NCI-H187 treated with DMSO at 0.1 percent for 48 hours (cell line): ENCODE results near the gene MSLN.

Source experiments
- DNase-seq: peaks from one replicate; lab custom pipeline; 2025; lab: John Stamatoyannopoulos, UW

MSLN gene

DNA sequence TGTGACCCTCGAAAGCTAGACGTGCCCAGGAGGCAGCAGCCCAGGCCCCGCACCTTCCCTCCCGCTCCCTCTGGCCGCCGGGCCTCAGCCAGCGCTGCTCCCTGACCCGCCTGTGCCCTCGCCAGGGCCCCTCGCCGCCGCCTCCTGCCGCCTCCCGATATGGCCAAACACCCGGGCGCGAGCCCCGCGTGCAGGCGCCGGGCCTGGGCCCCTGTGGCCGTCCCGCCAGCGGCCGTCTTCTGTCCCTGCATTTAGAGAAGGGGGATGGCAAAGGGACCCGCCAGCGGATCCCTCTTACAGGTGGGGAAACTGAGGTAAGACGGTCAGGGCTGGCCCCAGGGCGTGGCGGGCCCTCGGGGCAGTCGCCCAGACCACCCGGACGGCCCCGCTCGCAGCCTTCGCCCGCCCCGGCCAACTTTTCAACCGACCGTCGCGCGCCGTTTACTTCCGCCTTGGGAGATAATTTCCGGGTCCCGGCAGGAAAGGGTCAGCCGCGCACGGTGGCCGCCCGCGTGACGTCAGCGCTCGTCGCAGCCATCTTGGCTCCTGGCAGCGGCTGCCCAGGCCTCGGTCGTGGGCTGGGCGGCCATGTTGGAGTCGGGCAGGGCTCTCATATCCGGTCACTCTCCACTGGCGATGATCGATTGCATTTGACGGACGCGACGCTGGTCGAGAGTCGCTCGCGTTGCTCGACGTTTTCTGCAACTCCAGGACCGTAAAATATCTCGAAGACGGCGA lies 47.0 kb downstream of the MSLN start:
- peak; percentile 72 for DNase-seq

DNA sequence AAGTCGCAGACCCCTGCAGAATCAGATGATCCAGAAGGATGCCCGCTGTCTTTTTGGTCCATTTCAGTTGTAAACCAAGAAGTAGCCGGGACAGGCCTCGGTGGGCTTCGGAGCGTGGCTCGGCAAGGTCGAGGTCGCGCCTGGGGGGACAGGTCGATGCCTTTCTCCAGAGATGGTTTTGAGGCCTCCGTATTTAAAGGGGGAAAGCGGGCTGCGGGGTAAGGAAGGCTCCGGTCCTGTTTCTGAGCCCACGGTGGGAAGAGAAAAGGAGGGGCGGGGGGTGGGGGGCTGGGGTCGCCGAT lies 47.5 kb downstream of the MSLN start:
- no peak for DNase-seq

DNA sequence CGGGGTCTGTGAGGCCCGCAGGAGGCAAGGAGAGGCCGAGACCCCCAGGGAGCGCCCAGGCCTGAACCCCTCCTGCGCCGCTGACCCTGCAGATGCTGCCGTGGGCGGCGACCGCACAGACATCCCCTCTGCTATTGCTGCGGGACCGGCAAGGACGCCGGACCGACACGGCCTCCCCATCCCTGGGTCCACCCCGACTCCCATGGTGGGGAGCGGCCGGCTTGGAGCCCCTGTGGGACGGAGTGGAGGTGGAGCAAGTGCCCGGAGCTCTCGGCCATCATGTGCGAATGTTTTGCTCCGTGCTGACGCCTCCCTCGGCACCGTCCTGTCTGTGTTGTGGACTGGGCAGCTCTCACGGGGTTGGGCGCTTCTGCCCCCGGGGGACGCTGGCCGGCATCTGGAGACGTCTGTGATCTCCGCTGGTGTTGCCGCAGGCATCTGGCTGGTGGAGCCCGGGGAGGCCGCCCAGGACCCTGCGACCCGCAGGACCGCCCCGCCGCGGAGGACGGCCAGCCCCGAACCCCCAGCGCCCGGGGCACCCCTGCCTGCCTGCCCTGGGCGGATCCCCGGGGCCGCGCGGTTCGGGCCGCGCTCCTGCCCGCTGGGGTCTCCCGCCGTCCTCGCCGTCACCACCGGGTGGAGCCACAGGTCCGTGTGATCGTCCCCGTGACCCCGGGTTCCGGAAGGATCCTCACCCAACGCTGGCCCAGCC lies 52.8 kb downstream of the MSLN start:
- no peak for DNase-seq

DNA sequence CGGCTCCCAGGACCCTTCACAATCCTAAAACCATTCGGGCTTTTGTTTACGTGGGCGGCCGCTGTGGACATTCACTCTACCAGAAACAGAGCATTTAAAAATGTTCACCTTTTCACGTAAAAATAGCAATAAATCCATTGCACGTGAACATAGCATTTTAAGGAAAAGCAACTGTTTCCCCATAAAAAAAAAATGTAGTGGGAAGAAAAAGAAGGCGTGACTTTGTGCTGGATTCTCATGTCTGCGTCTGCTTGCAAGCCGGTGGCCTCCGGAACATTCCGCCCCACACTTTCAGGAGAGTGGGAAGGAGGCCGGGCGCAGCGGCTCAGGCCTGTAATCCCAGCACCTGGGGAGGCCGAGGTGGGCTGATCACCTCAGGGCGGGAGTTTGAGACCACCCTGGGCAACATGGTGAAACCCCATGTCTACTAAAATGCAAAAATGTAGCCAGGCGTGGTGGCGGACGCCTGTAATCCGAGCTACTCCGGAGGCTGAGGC lies 53.4 kb downstream of the MSLN start:
- DNase-seq, result no peak

DNA sequence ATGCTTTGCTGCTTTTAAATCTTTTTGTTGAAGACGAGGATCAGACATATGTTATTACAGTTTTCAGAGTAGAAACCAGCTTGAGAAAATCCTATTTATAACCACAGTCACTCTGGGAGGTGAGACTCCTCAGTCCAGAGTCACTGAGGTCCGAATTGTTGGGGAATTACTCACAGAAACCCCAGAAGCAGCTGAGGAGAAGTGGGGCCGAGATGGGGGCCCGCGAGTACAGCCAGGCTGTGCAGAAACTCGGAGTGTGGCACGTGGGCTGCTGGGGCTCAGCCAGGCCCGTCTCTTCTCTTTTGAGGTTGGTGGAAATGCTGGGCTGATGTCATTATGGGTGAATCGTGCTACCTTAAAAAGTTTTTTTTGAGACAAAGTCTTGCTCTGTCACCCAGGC lies 54.4 kb downstream of the MSLN start:
- no peak for DNase-seq

DNA sequence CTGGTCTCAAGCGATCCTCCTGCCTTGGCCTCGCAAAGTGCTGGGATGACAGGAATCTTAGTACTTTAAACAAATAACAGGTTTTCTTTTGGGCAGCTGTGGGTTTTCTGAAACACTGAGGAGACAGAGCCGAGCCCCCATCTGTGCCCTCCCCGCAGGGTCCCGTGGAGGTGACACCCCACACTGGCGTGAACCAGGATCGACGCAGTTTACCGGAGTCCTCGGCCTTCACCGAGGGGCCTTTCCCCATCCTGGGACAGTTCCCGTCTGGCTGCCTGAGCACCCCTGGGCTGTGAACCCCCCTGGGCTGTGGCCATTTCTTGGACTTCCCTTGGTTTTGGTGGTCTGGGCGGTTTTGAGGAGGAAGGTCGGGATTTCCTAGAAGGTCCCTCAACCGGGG lies 55.3 kb downstream of the MSLN start:
- no peak for DNase-seq

DNA sequence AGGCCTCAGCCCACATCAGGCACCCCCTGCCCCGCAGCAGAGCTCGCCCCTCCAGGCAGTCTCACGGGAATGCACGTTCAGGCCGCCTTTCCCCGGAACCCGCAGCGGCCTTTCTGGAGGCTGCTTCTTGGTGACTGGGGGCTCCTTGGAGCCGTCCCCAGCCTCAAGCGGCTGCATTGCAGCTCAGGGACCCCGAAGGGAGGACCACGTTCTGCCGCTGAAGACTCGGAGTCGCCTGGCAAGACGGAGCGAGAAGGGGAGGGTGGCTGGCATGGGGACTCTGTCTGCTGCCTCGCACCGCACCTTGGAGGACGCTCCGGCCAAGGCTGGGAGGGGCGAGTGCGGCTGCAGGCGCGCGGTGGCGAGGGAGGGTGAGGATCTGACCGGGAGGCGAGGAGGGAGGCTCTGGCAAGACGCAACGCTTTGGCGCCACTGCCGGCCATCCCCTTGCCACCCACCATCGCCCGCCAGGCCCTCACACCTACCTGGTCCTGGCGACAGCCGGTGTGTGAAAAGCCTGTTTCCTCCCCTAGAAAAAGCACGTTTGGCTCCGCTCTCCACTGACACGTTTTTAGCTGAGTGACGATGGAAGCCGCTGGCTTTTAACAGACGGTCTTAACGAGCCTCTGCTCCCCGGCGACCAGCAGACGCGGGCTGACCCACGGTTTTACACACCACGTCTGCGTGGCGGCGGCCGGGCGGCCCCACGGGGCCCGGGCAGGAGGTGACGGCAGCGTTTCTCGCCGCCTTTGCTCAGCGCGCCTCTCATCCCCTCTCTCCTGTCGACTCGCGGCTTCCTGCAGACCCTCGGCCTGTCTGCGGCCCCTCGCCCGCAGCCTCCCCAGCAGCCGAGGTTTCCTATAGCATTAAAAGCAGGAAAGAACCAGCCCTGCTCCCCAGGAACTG lies 56.7 kb downstream of the MSLN start:
- DNase-seq, result no peak

DNA sequence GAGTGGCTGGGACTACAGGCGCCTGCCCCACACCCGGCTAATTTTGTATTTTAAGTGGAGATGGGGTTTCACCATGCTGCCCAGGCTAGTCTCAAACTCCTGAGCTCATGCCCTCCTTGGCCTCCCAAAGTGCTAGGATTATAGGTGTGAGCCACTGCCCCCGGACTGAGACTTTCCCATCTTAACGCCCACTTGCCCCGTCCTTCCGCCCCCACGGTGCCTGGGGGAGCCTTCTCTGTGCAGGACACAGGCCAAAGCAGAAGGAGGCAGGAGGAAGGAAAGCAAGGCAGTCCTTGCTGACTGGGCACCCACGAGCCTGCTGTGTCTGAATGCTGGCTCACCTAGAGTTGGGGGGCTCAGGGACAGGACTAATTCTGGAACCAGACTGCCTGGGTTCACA lies 57.6 kb downstream of the MSLN start:
- no peak for DNase-seq
